ENCODE measurements around the gene STK11IP. TPM values are rescaled to one million over a fixed set of nuclear protein-coding genes. Genes with fewer than 3 reads are reported as not detected.

The STK11IP gene
- total and polyA plus RNA-seq, 8 donors: 24.5 to 36.6 (median 29.2) TPM

DNA sequence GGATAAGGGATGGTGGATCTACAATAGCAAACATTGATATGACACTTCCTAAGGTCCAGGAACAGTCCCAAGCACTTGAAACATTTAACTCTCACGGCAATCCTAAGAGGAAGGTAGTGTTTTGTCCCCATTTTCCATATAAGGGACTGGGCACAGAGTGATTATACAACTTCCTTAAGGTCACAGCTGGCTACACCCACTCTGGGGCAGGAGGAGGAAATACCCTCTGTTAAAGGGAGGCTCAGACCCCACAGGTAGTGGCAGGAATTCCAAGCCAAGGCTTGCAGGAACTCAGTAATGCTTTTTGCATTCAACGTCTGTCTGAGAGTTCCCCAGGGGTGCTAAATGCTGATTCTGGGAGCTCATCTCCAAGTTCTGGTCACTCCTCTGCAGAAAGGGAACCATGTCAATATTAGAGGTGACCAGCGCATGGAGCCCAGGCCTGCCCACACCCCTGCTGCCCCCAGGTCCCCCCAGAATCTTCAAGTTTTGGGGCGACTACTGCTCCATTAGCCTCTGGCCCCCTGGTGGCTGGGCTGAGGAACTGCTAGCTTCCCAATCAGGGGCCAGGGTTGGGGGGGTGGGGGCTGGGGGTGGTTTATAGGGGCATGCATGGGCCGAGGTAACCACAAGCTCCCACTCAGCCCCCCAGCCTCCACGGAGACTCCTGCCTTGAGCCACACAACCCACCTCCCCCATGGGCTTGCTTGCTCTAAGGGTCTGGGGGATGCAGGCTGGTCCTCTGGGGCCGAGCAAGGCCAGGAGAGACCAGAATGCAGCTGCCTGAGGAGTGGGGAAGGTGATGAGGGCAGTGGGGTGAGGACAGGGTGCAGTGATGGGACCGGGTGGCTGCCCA lies 37.4 kb upstream of the STK11IP start:
- Histone ChIP-seq H3K27me3 (no peaks in the 10 kb centered on the region), H3K9me3 (no peaks in the 10 kb centered on the region), H3K4me1 (no peaks in the 10 kb centered on the region), H3K27ac (no peak overlapping the region), H3K36me3 (no peaks in the 10 kb centered on the region), H3K4me3 (no peak overlapping the region)
- peak; percentile 39 for ATAC-seq
- DNase-seq: no peak
- TF ChIP-seq, protein P1, sequence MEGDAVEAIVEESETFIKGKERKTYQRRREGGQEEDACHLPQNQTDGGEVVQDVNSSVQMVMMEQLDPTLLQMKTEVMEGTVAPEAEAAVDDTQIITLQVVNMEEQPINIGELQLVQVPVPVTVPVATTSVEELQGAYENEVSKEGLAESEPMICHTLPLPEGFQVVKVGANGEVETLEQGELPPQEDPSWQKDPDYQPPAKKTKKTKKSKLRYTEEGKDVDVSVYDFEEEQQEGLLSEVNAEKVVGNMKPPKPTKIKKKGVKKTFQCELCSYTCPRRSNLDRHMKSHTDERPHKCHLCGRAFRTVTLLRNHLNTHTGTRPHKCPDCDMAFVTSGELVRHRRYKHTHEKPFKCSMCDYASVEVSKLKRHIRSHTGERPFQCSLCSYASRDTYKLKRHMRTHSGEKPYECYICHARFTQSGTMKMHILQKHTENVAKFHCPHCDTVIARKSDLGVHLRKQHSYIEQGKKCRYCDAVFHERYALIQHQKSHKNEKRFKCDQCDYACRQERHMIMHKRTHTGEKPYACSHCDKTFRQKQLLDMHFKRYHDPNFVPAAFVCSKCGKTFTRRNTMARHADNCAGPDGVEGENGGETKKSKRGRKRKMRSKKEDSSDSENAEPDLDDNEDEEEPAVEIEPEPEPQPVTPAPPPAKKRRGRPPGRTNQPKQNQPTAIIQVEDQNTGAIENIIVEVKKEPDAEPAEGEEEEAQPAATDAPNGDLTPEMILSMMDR (IDR thresholded peaks at IDR 0.05): peak; percentile 79 to 81
- intact Hi-C loops (cut with DNase I): no loop called here

DNA sequence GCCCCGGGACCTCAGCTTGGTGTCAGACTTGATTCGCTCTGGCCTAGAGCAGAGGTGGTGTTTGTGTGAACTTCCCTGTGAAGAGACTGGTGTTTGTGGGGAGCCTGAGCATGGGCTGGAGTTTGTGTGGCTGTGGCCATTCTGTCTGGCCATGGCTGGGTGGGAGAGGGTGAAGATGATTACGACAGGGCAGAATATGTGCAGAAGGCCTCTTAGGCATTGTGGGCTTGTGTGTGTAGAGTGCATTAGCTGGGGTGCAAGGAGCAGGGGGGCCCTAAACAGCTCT lies 36.8 kb upstream of the STK11IP start:
- Histone ChIP-seq H3K36me3 (no peaks in the 10 kb centered on the region), H3K27ac (no peak overlapping the region), H3K27me3 (no peaks in the 10 kb centered on the region), H3K4me3 (no peak overlapping the region), H3K4me1 (no peaks in the 10 kb centered on the region), H3K9me3 (no peaks in the 10 kb centered on the region)
- TF ChIP-seq, protein P1 (IDR thresholded peaks at IDR 0.05): no peak
- DNase-seq (no peak), ATAC-seq (no peak)
- intact Hi-C loops (cut with DNase I): no loop called here

DNA sequence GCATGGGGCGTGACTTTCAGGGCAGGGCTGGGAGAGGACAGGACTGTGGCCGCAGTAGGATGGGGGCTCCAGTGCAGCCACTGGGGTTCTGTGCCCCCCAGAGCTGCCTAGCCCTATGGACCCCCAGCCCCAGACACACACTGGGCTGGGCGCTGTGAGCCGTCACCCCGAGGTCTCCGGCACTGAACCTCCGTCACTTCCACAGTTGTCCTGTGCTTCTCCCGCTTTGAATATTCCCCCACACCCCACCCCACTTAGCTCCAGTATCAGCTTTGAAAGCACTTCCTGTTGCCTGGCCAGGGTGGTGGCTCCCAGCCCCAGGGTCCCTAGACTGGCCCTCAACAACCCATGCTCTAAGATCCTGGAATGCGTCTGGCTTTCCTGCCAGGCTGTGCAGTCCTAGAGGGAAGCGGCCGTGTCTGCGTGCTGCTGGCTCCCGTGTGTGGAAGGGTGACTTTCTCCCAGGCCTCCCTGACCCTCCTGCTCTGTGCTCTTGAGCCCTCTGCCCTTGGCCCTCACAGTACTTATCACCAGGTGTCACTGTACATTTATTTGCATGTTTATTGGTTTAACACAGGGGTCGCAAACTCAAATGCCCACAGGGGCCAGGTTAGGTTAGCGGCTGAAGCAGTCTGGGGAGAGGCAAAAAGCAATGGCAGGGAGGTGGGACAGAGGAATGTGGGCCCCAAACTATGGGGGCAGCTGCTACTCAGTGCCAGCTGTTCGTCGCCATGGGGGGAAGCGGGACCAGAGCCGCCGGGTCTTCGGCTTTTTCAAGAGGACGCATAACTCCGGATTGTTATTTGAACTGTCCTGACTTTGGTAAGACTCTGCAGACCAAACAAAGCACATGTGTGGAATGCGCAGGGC lies 36.2 kb upstream of the STK11IP start:
- H3K9me3 ChIP-seq: no peaks in the 10 kb centered on the region
- H3K4me1 ChIP-seq: no peaks in the 10 kb centered on the region
- intact Hi-C loops (cut with DNase I): no loop called here
- TF ChIP-seq, protein P1 (IDR thresholded peaks at IDR 0.05): no peak
- peak in 1 of 4 donors; percentile 58 for DNase-seq
- no peak overlapping the region for H3K4me3 ChIP-seq
- no peaks in the 10 kb centered on the region for H3K36me3 ChIP-seq
- no peaks in the 10 kb centered on the region for H3K27me3 ChIP-seq
- H3K27ac ChIP-seq: no peak overlapping the region
- peak; percentile 65 for ATAC-seq

DNA sequence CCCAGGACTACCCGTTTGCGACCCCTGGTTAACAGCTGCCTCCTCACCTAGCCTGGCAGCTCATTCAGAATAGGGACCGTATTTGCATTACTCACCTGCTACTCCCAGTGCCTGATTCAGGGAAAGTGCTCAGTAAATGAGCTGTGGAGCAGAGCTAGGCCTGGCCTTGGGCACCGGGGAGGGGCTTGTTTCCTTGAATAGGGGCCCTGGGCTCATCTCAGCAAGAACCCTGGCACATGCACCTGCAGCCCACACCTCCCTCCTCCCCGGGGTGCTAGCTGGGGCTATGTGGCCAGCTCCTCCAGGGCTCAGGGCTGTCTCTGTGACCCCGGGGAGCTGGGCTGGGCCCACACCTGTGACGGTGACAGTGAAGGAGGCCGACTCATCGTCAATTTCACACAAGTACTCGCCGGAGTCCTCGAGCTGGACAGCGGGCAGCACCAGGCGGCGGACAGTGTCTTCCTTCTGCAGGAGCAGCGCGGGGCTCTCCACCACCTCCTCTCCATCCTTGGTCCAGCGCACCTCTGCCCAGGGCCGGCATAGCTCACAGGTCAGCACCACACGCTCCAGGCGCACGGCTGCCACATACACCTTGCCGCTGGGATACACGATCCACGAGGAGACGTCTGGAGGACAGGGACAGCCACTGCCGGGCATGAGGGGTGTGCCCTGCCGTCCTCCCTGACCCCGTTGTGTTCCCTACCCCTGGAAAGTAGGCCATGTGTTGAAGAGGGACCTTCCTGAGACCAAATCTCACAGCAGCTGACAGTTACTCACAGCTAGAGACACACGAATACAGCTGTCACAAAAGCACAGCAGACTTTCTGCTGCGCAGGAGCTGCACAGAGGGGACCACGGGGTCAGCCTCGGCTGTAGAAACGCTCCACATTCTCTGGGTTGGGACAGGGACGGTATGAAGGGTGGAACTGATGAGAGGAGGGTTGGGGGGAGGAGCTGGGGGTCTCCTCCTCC lies 35.3 kb upstream of the STK11IP start:
- H3K9me3 ChIP-seq: no peaks in the 10 kb centered on the region
- no peak for DNase-seq
- H3K4me1 ChIP-seq: no peaks in the 10 kb centered on the region
- no peaks in the 10 kb centered on the region for H3K27me3 ChIP-seq
- no peak overlapping the region for H3K4me3 ChIP-seq
- TF ChIP-seq, protein P1 (IDR thresholded peaks at IDR 0.05): no peak
- intact Hi-C loops (cut with DNase I): no loop called here
- no peak overlapping the region for H3K27ac ChIP-seq
- no peak for ATAC-seq
- H3K36me3 ChIP-seq: peaks cover 0 to 3% of the 10 kb centered on the region in 2 donors

Measured in left lung (tissue), 10 donors.